GM11168 (cell line): ENCODE measurements around the gene BSG.

ENCODE experiments used
- in situ Hi-C: fragments of 300-500 bp; cut with MboI; formaldehyde crosslinking; loops from one replicate; pipeline ENCODE4 v1.12.0; 2022; ENCODE audit warnings: low sequenced_read_pairs; ENCODE audit not compliant: unreplicated experiment

The BSG gene

DNA sequence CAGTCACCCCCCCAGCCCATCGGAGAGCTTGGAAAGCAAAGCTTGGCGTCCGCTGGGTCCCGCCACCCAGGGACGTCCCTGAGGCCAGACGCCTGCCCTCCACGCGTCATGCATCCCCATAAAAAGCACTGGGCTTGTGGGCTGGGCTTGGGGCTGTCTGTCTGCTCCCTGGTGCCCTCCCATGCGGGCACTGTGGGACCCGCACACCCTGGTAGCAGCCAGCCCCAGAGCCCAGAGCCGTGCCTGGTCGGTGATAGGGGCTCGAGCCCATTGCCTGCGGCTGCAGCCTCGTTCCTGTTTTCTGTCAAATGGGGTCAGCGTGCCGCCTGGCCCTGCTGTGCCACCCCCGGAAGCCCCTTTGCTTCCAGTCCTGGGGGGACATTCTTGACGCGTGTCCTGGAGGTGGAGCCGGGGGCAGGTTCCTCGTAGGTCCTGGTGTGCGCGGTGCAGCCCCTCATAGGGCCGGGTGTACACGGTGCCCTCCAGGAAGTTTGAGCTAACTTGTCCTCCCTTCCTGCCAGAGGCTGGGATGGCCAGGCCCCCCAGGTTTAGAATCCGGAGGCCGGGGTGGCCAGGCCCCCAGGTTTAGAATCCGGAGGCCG, 32.9 kb upstream of the BSG start:
- in situ Hi-C loops: no loop called here

DNA sequence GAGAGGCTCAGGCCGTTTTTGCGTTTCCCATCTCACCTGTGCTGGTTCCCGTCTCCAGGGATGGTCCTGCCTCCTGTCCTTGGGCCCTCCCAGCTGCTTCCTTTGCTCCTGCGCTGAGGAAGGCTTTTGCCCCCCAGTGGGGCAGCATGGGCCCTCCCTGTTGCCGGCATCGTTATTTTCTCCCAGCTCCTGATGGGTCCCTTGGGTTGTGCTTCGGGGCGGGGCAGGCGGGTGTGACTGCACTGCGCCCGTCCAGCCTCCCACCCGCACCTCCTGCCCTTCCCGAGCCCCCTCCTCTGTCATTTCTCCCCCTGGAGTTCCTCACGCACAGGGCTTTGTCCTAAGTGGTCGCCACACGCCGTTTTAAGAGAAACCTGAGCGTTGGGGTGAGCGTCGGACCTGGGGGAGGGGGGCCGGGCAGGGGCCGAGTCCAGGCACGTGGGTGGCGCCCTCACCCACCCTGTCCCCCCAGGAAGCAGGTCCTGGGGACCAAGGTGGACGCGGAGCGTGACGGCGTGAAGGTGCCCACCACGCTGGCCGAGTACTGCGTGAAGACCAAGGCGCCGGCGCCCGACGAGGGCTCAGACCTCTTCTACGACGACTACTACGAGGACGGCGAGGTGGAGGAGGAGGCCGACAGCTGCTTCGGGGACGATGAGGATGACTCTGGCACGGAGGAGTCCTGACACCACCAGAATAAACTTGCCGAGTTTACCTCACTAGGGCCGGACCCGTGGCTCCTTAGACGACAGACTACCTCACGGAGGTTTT, 31.3 kb upstream of the BSG start:
- in situ Hi-C loops: no loop called here

DNA sequence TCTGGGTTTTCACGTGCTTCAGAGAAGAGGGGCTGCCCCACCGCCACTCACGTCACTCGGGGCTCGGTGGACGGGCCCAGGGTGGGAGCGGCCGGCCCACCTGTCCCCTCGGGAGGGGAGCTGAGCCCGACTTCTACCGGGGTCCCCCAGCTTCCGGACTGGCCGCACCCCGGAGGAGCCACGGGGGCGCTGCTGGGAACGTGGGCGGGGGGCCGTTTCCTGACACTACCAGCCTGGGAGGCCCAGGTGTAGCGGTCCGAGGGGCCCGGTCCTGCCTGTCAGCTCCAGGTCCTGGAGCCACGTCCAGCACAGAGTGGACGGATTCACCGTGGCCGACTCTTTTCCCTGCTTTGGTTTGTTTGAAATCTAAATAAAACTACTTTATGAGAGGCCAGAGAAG, 30.7 kb upstream of the BSG start:
- in situ Hi-C loops: no loop called here

DNA sequence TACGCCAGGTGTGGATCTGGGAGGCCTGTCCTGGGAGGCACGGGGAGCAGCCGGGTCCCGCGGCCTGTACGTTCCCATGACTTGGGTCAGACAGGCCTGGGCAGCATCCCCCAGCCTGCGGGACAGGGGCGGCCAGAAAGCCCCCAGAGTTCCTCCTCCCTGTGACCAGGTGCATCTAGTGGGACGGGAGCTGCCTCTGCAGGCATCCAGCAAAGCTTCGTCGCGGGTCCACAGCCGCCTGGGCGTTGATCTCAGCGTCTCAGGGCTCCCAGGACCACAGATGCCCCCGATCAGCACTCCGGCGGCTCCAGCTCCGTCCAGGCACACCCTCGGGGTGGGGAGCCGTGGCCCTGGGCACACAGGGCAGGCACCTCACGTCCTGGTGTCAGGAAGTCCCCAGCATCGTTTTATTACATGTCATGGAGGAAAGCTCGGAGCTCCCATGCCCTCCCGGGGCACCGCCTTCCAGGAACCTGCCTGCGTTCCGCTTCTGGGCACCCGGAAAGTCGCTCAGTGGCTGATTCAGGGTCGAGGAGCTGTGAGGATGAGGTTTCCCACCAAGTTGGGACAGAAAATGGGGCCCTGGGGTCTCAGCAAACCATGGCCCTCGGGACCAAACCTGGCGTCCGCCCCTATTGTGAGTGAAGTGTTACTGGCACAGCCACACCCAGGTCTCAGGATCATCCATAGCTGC, 30.1 kb upstream of the BSG start:
- in situ Hi-C loops: no loop called here

DNA sequence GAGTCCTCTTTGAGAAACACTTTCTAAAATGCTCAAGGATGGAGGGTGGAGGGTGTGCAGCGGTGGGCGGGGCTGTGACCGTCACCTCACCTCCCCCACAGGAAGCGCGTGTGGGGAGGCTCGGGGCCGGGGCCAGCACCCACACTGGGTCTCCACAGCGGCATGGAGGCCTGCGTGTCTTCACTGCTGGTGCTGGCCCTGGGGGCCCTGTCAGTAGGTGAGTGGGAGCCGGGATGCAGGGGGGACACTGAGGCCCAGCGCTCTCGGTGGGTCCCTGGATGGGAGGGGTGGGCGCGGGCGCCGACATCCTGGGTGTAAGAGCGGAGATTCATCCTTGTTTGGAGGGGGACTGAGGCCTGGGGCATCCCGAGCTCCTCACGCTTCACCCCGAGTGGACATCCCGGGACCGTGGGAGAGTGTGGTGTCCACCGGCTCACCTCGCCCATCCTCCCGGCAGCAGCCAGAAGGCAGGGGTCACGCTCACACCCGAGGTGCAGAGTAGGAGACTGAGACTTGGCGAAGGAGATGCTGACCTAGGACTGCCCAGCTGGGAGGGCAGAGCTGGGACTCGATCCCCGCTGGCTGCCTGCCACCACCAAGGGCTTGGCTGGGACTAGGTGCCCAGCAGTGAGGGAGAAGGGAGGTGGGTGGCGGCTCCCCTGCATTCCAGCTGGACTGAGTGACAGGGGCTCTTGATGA, 28.3 kb upstream of the BSG start, which contains the start of gene GZMM:
TSS of gene GZMM (plus strand) at position 144 of the 699 bp plus-strand sequence. CDS start at position 163, 19 bp downstream.
- in situ Hi-C loops: no loop called here

DNA sequence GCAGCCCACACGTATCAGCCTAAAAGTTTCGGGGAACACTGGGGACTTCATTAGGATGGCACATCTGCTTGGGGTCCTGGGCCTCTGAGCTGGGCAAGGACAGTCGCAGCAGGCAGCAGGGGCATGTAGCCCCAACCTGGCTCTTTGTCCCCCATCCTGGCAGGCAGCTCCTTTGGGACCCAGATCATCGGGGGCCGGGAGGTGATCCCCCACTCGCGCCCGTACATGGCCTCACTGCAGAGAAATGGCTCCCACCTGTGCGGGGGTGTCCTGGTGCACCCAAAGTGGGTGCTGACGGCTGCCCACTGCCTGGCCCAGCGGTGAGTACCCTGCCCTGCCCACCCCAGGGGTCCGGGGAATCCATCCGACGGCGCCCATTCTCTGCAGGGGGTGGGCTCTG, 25.3 kb upstream of the BSG start:
- in situ Hi-C loops: no loop called here

DNA sequence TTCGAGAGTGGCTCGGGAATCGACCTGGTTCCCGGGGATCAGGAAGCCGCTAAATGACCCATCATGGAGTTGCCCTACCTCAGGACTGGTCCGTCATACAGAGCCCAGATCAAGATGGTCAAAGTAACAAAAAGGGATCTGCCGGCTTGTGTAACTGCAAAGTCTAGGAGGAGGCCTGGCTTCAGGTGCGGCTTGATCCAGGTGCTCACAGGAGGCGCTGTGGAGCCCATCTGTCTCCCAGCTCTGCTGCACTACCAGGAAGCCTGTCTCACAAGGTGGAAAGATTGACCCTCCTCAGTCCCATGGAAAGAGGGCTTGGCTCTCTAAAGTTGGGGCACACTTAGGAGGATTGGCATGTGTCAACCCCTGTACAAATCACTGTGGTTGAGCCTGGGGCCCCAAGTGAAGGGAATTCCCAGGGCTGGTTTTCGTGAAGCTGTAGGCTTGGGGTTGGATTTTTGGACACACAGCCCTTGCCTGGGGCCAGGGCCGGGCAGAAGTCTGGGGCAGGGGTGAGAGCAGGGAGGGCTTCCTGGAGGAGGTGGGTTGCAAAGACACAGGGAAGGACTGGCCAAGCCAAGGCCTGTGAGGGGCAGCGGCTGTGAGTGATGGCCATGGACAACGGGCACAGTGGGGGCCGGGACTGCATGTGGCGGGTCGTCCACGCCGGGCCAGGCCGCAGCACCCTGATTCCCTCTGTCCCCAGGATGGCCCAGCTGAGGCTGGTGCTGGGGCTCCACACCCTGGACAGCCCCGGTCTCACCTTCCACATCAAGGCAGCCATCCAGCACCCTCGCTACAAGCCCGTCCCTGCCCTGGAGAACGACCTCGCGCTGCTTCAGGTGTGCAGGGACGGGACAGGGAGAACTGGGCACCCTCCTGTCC, 24.3 kb upstream of the BSG start:
- in situ Hi-C loops: no loop called here

DNA sequence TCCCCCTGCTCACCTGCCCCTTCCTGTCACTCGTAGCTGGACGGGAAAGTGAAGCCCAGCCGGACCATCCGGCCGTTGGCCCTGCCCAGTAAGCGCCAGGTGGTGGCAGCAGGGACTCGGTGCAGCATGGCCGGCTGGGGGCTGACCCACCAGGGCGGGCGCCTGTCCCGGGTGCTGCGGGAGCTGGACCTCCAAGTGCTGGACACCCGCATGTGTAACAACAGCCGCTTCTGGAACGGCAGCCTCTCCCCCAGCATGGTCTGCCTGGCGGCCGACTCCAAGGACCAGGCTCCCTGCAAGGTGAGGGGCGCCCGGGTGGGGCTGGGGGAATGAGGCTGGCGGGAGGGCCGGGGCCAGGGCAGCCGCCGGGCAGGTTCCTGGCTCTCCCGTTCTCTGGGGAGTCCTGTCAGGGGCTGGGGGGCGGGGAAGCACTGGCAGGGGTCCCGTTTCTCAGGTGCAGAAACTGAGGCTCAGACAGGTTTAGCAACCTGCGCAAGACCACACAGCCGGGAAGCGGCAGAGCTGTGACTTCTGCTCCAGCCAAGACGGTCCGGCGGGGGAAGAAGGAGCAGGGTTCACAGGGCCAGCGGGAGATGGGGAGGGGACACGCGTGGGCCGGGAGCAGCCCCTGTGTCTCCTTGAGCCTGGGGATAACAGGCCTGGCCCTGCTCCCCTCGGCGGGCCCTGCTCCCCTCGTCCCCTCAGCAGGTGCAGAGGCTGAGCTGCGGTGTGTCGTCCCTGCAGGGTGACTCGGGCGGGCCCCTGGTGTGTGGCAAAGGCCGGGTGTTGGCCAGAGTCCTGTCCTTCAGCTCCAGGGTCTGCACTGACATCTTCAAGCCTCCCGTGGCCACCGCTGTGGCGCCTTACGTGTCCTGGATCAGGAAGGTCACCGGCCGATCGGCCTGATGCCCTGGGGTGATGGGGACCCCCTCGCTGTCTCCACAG, 23.2 kb upstream of the BSG start:
- in situ Hi-C loops: no loop called here

DNA sequence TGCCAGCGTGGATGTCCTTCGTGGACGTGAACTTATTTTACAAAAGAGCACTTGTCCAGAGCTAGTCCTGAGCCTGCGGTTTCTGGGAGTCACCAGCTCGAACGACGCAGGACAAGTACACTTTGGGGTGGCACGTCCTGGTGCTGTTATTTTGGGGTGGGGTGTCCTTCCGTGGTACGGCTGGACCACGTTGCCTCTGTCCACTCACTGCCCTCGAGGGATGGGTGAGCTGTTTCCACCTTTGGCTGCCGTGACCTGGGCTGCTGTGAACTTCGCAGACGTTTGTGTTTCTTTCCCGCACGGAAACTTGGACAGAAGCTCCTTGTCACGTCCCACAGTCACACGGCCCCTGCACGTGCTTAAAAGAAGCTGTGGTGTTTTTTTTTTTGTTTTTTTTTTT, 17.6 kb upstream of the BSG start:
- in situ Hi-C loops: no loop called here

DNA sequence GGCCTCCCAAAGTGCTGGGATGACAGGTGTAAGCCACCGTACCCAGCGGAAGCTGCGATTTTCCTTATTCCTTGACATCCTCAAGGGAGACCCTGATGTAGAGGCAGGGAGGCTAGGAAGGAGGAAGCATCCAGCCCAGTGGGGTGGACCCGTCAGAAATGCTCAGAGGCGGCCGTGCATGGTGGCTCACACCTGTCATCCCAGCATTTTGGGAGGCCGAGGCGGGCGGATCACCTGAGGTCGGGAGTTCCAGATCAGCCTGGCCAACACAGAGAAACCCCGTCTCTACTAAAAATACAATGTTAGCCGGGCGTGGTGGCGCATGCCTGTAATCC, 17.0 kb upstream of the BSG start:
- in situ Hi-C loops: no loop called here

DNA sequence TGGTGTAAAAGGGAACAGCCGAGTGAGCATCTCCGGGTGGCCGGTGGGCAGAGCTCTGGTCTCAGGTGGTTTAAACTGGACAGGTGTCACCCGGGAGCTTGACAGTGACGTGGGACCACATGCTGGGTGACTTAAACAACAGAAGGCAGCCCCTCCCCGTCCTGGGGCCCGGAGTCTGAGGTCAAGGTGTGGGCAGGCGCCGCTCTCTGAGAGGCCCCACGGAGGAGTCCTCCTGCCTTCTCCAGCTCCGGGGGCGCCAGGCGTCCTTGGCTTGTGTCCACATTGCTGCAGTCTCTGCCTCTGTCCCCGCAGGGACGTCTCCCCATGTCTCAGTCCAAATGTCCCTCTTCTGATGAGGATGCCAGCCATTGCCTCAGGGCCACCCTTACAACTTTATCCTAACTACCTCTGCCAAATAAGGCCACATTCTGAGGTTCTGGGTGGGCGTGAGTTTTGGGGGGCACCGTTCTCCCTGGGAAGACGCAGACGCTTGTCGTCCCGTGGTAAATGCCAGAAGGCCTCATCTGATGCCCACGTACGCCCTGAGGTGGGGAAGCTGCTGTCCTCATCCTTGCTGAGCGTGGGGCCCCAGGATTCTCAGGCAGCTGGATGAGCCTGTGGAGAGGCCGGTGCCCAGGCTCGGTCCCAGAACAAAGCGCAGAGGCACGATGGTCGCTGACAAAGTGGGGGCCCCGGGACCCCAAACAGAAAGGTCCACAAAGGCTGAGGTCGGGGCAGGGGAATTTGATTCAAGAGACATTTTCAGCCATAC, 15.6 kb upstream of the BSG start:
- in situ Hi-C loops: no loop called here

DNA sequence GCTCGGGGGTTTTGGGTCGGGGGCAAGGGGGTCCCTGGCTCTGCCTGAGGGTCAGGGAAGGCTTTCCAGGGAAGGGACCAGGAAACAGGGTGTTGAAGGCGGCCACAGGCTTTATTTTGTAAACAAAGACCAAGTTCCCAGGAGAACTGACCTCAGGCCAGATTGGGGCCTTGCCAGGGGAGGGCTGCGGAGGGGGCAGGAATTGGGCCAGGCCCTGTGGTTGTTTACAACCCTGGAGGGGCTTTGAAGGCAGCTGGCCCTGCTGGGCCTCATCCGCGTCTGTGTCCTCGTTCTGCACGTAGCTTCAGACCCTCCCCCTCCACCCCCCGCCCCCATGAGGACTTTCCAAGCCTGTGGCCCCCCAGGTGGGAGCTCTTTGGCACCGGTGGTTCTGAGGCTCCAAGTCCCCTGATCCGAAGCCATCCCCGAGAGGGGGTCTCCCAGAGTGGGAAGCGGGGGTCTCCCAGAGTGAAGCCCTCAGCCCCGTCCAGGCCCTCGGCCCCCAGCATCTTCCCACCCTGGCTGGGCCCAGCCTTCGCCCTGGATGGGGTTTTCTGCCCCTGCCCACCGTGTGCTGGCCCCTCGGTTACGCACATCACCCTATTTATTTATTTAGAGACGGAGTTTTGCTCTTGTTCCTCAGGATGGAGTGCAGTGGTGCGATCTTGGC, 13.5 kb upstream of the BSG start:
- in situ Hi-C loops: no loop called here

DNA sequence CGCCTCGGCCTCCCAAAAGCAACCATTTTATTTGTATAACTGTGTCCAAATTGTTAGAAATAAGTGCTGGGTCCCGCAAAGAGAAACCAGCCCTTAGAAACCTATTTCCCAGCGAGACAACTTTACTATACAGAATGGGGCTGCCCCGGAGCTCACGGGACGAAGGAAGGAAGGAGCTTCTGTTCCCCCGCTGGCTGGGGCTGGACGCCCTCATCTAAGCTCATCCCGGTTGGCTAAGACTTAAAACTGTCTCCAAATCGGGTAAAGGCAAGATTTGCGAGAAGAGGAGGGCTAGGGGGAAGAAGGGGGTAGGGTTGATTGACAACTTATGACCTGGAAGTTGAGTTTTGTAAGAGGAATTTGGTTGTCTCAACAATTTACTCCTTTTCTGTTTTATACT, 12.3 kb upstream of the BSG start:
- in situ Hi-C loops: no loop called here

DNA sequence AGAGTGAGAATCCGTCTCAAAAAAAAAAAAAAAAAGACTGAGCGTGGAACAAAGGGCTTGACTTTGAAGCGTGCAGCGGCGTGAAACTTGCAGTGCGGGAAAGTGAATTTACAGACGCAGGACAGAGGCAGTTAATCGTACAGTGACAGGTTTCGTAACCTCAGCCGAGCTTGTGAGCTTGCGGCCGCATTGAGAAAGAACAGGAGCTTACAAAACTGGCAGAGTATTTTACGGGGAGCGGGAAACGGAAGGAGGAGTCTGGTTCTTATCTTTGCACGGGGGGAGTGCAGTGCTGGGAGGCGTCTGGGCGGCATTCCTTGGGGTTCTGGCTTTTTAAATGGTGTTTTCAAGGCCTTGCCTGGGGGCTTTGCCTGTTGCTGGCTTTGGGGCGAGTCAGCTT, 6.0 kb upstream of the BSG start:
- in situ Hi-C loops: no loop called here

DNA sequence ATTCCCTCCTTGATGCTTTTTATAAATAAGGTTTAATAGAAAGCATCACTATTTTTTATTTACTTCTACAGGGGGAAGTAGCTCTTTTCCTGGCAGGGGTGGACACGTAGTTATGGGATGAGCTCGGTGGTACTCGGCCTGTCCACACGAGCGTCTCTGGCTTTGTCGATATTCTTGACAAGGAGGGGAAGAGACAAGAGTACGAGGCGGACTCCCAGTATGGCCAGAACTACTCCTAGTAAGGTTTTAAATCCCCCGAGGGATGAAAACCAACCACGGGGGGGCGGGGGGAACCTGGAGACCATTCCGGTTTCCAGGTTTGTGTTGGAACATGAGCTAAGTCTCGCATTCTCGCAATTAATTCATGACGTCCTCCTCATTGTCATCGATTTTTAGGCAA, 5.6 kb upstream of the BSG start:
- in situ Hi-C loops: no loop called here

DNA sequence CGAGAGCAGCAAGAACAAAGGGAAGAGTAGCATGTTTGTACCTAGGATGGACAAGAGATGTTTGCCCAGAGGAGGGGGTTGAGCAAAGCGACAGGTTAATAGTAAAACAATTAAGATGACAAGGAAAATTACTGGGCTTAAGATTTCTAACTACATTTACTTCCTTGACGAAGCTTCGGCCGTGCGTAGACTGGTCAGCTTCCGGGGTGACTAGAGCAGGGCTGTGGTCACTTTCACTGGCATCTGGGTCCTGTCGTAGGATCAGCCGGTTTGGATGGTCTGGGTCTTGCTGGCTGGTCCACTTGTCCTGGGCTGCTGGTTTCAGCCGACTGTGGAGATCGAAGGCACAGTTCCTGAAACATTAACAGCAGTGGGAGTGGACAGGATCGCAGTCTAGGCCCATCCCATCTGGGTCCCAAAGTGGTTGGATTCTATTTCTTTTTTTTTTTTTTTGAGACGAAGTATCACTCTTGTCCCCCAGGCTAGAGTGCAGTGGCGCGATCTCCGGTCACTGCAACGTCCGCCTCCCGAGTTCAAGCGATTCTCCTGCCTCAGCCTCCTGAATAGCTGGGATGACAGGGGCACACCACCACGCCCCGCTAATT, 5.0 kb upstream of the BSG start:
- in situ Hi-C loops: no loop called here

DNA sequence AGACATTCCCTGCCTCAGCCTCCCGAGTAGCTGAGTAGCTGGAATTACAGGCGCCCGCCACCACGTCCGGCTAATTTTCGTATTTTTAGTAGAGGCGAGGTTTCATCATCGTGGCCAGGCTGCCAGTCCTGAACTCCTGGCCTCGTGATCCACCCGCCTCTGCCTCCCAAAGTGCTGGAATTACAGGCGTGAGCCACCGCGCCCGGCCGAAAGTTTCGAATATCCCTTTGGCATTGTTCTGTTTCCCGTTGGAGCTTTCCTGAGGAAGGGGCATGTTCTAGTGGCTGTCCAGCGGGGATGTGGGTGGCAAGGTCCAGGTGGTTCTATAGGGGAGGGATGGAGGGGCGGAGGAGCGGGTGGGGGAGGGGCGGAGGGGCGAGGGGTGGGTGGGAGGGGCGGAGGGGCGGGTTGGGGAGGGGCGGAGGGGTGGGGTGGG, 2.1 kb upstream of the BSG start:
- in situ Hi-C loops: no loop called here
